SU-DHL-6 (cell line): ENCODE measurements around the gene KANK3.

ENCODE experiments used
- H2AFZ ChIP-seq: fragments of 200-600 bp; sonication (generic); 2 replicates; pipeline ENCODE4 v1.6.1; 2014; ENCODE audit warnings: low read depth, mild to moderate bottlenecking, moderate library complexity, mixed read lengths, antibody characterized with exemption, low read length; ENCODE audit not compliant: severe bottlenecking
- H3F3A ChIP-seq: fragments of 200-600 bp; shearing (Covaris generic); 2 replicates; pipeline ENCODE4 v1.6.0; 2016; ENCODE audit warnings: antibody characterized with exemption, mild to moderate bottlenecking; ENCODE audit not compliant: insufficient read depth
- H3K27ac ChIP-seq: fragments of 200-600 bp; sonication (generic); 2 replicates; pipeline ENCODE4 v1.5.1; 2016; ENCODE audit warnings: low read depth, mild to moderate bottlenecking, low read length, moderate library complexity, mixed read lengths
- H3K27me3 ChIP-seq: fragments of 200-600 bp; sonication (generic), shearing (Covaris generic); 2 replicates; pipeline ENCODE4 v1.6.0; 2014; ENCODE audit warnings: mild to moderate bottlenecking, low read length
- H3K36me3 ChIP-seq: fragments of 200-600 bp; sonication (generic); 2 replicates; pipeline ENCODE4 v1.6.1; 2014; ENCODE audit warnings: mild to moderate bottlenecking, low read length, mixed read lengths
- H3K4me2 ChIP-seq: fragments of 300-600, 200-600 bp; shearing (Covaris generic), sonication (generic); 2 replicates; pipeline ENCODE4 v1.6.0; 2014; ENCODE audit warnings: low read length, low read depth, mild to moderate bottlenecking; ENCODE audit not compliant: poor library complexity, severe bottlenecking
- H3K4me3 ChIP-seq: fragments of 200-600 bp; sonication (generic); 2 replicates; pipeline ENCODE4 v1.5.1; 2014; ENCODE audit warnings: antibody characterized with exemption, low read length, mild to moderate bottlenecking, mixed read lengths; ENCODE audit not compliant: insufficient read depth, poor library complexity, severe bottlenecking
- H3K79me2 ChIP-seq: fragments of 200-600 bp; sonication (generic); 2 replicates; pipeline ENCODE4 v1.6.1; 2014; ENCODE audit warnings: mild to moderate bottlenecking, low read length, moderate library complexity; ENCODE audit not compliant: insufficient read depth
- H3K9ac ChIP-seq: fragments of 200-600 bp; sonication (generic); 2 replicates; pipeline ENCODE4 v1.7.0; 2014; ENCODE audit warnings: mild to moderate bottlenecking, low read length
- H3K9me2 ChIP-seq: fragments of 200-600 bp; sonication (generic); replicated peaks from 2 replicates; pipeline ENCODE4 v1.6.1; 2014; ENCODE audit warnings: low read length; ENCODE audit not compliant: insufficient read depth
- H3K9me3 ChIP-seq: fragments of 200-600 bp; sonication (generic); 2 replicates; pipeline ENCODE4 v1.6.1; 2014; ENCODE audit warnings: low read length, mixed read lengths; ENCODE audit not compliant: insufficient read depth
- H4K20me1 ChIP-seq: fragments of 200-600 bp; sonication (generic); 2 replicates; pipeline ENCODE4 v1.6.1; 2014; ENCODE audit warnings: low read depth, mild to moderate bottlenecking, antibody characterized with exemption, low read length, moderate library complexity, mixed read lengths
- CTCF ChIP-seq: fragments of 200-600 bp; sonication (generic); IDR thresholded peaks from one replicate; pipeline ENCODE4 v1.5.1; 2017; ENCODE audit warnings: antibody characterized with exemption, mild to moderate bottlenecking, low read length, moderate library complexity; ENCODE audit not compliant: insufficient read depth, poor library complexity, severe bottlenecking
- EZH2phosphoT487 ChIP-seq: fragments of 200-600 bp; sonication (generic), shearing (Covaris generic); conservative IDR thresholded peaks from 2 replicates; pipeline ENCODE4 v1.6.1; 2018; ENCODE audit warnings: mild to moderate bottlenecking, antibody characterized with exemption, low read length, moderate library complexity, mixed read lengths

Gene KANK3

GRCh38 chr19:8373867-8374813 is 31.1 kb upstream of the KANK3 start:
- Histone ChIP-seq H3K9me2 (no peaks in the 10 kb centered on the region), H4K20me1 (no peaks in the 10 kb centered on the region), H3K9ac (no peak overlapping the region), H3K36me3 (no peaks in the 10 kb centered on the region), H3K79me2 (no peaks in the 10 kb centered on the region), H3F3A (no peaks in the 10 kb centered on the region), H2AFZ (no peak overlapping the region), H3K27me3 (no peaks in the 10 kb centered on the region), H3K4me2 (no peak overlapping the region), H3K9me3 (no peaks in the 10 kb centered on the region), H3K27ac (no peak overlapping the region), H3K4me3 (no peak overlapping the region)
- TF ChIP-seq EZH2phosphoT487 = no peak
- TF ChIP-seq CTCF = no peak

GRCh38 chr19:8371011-8371804 is 28.1 kb upstream of the KANK3 start:
- H3K27ac ChIP-seq = no peak overlapping the region
- no peaks in the 10 kb centered on the region for H3K9me3 ChIP-seq
- no peak overlapping the region for H3K9ac ChIP-seq
- H3K9me2 ChIP-seq = no peaks in the 10 kb centered on the region
- no peaks in the 10 kb centered on the region for H4K20me1 ChIP-seq
- H3K36me3 ChIP-seq = no peaks in the 10 kb centered on the region
- H3K4me2 ChIP-seq = no peak overlapping the region
- no peaks in the 10 kb centered on the region for H3K27me3 ChIP-seq
- H3K4me3 ChIP-seq = no peak overlapping the region
- H3F3A ChIP-seq = no peaks in the 10 kb centered on the region
- H3K79me2 ChIP-seq = no peaks in the 10 kb centered on the region
- H2AFZ ChIP-seq = no peak overlapping the region
- TF ChIP-seq CTCF = no peak

- no peaks in the 10 kb centered on the region for H3K79me2 ChIP-seq
- no peak overlapping the region for H3K27ac ChIP-seq
- no peak overlapping the region for H3K4me2 ChIP-seq
- no peaks in the 10 kb centered on the region for H3K9me3 ChIP-seq
- no peak overlapping the region for H3K4me3 ChIP-seq
- H3F3A ChIP-seq = no peaks in the 10 kb centered on the region
- no peaks in the 10 kb centered on the region for H3K27me3 ChIP-seq
- H4K20me1 ChIP-seq = no peaks in the 10 kb centered on the region
- no peaks in the 10 kb centered on the region for H3K36me3 ChIP-seq
- no peak overlapping the region for H3K9ac ChIP-seq
- no peak for TF ChIP-seq CTCF
- H3K9me2 ChIP-seq = no peaks in the 10 kb centered on the region
- H2AFZ ChIP-seq = no peak overlapping the region
These were observed 27.3 kb upstream of the KANK3 start for GRCh38 chr19:8370176-8371010.
